MM.1S (cell line): ENCODE measurements around the gene ATP8B2.
"Not testable (repeated sequence)": the region's sequence is repeated elsewhere in the genome, so short reads cannot be mapped to it uniquely, and the experiment has no call there.

Experiments
- CTCF ChIP-seq: fragments of 300-600 bp; sonication (generic); IDR thresholded peaks from 2 replicates; pipeline ENCODE4 v1.5.1; 2016; ENCODE audit warnings: antibody characterized with exemption, low read length, mixed read lengths
- EZH2 ChIP-seq: fragments of 300-600 bp; sonication (generic); optimal IDR thresholded peaks from 2 replicates; pipeline ENCODE3; 2017; ENCODE audit warnings: low read depth, mild to moderate bottlenecking, antibody characterized with exemption, low read length, mixed read lengths

- not testable (repeated sequence) for TF ChIP-seq CTCF, EZH2
These were observed 11.1 kb upstream of the ATP8B2 start for GRCh38 chr1:154314226-154314625.
